Gastrocnemius medialis (tissue), 4 donors: Measurements from ENCODE around the gene ACBD6.

ENCODE experiments used
- CTCF ChIP-seq, 5 experiments: fragments of 450-650 bp in 3 of 5; fragments of 200-600 bp in 2 of 5; sonication (generic) in 2 of 5; IDR thresholded peaks in 4 of 5; conservative IDR thresholded peaks in 1 of 5; 1 replicate in 4 of 5; 2 replicates in 1 of 5; pipeline ENCODE4 v1.5.1; 2016 to 2019; ENCODE audit warnings: antibody characterized with exemption in 5 of 5, mild to moderate bottlenecking in 3 of 5, moderate library complexity in 3 of 5
- POLR2A ChIP-seq, 2 donors: fragments of 450-650 bp; IDR thresholded peaks; one replicate each; pipeline ENCODE4 v1.6.1; 2017; ENCODE audit warnings: antibody characterized with exemption in 2 of 2, mild to moderate bottlenecking in 2 of 2, moderate library complexity in 2 of 2

- TF ChIP-seq CTCF (IDR thresholded peaks at IDR 0.05 in 4 of 5, conservative IDR thresholded peaks at IDR 0.05 in 1 of 5), result no peak
- no peak for TF ChIP-seq POLR2A (IDR thresholded peaks at IDR 0.05)
These were observed 263.7 kb downstream of the ACBD6 start for GRCh38 chr1:180238675-180239074.
